ENCODE data around the gene ZNF853.

GRCh38 chr7:6624246-6624611 is 8.8 kb downstream of the ZNF853 start:
- TF ChIP-seq CTCF (IDR thresholded peaks at IDR 0.05) = no peak
- no peak for TF ChIP-seq POLR2A (IDR thresholded peaks at IDR 0.05)
- no peak for TF ChIP-seq POLR2AphosphoS5 (IDR thresholded peaks at IDR 0.05)
- TF ChIP-seq EP300 (IDR thresholded peaks at IDR 0.05) = no peak

All from suprapubic skin (tissue), 4 donors.